Endometrial microvascular endothelial cells (primary cell): ENCODE data around the gene GLTPD2. TPM values are rescaled to one million over a fixed set of nuclear protein-coding genes. Genes with fewer than 3 reads are reported as not detected.

ENCODE experiments used
- in situ Hi-C: cut with HindIII; loops from 2 replicates; pipeline ENCODE4 v1.10.0; 2017; ENCODE audit warnings: low sequenced_read_pairs, low pct_unique_long_range_greater_than_20kb; ENCODE audit errors: inconsistent ontology term
- total RNA-seq: library from RNA; depleted of rRNA; stranded (reverse); fragments of >200 nt; gene quantifications from one replicate; pipeline ENCODE4 v1.2.3, GENCODE V29; 2015; ENCODE audit errors: inconsistent ontology term

GLTPD2 gene
- total RNA-seq, 1 donor from 2014 or later, result not detected

- in situ Hi-C loops, result no loop called here
Measured at GRCh38 chr17:4766723-4767122, 22.0 kb upstream of the GLTPD2 start.

GRCh38 chr17:4768298-4768697 is 20.5 kb upstream of the GLTPD2 start:
- in situ Hi-C loops, result no loop called here

- in situ Hi-C loops, result no loop called here
Measured at GRCh38 chr17:4769628-4770027, 19.1 kb upstream of the GLTPD2 start.

GRCh38 chr17:4771519-4772234 is 17.1 kb upstream of the GLTPD2 start, which contains the start of gene TM4SF5:
Gene TM4SF5, plus strand, starts transcription at chr17:4771886. Its CDS starts 37 bp downstream, at chr17:4771923.
- in situ Hi-C loops, result no loop called here

GRCh38 chr17:4772235-4772613 is 16.5 kb upstream of the GLTPD2 start:
- in situ Hi-C loops, result no loop called here

- in situ Hi-C loops, result no loop called here
Measured at GRCh38 chr17:4777969-4778760, 10.6 kb upstream of the GLTPD2 start.

- in situ Hi-C loops, result no loop called here
Measured at GRCh38 chr17:4780325-4780955, 8.3 kb upstream of the GLTPD2 start.

GRCh38 chr17:4782652-4783051 is 6.1 kb upstream of the GLTPD2 start:
- in situ Hi-C loops, result no loop called here

GRCh38 chr17:4785311-4786105 is 3.3 kb upstream of the GLTPD2 start:
- in situ Hi-C loops, result no loop called here

GRCh38 chr17:4786106-4786511 is 2.7 kb upstream of the GLTPD2 start, which contains the start of gene VMO1:
Gene VMO1, minus strand, starts transcription at chr17:4786364. Its CDS starts 12 bp downstream, at chr17:4786352.
- in situ Hi-C loops, result no loop called here

- in situ Hi-C loops, result no loop called here
Measured at GRCh38 chr17:4786516-4786915, 2.2 kb upstream of the GLTPD2 start.

- in situ Hi-C loops, result no loop called here
Measured at GRCh38 chr17:4788159-4788806, 481 bp upstream of the GLTPD2 start.

GRCh38 chr17:4789701-4789950 is 862 bp downstream of the GLTPD2 start:
- in situ Hi-C loops, result no loop called here

GRCh38 chr17:4789951-4790704 is 1.4 kb downstream of the GLTPD2 start:
- in situ Hi-C loops, result no loop called here

- in situ Hi-C loops, result no loop called here
Measured at GRCh38 chr17:4790705-4791088, 1.9 kb downstream of the GLTPD2 start.

- in situ Hi-C loops, result no loop called here
Measured at GRCh38 chr17:4795168-4795567, 6.4 kb downstream of the GLTPD2 start.

- in situ Hi-C loops, result no loop called here
Measured at GRCh38 chr17:4796552-4796920, 7.8 kb downstream of the GLTPD2 start.

GRCh38 chr17:4800462-4801196 is 11.9 kb downstream of the GLTPD2 start:
- in situ Hi-C loops, result no loop called here
